ENCODE measurements around the gene SEMA3F. TPM values are rescaled to one million over a fixed set of nuclear protein-coding genes. Genes with fewer than 3 reads are reported as not detected.
"Not testable (repeated sequence)": the region's sequence is repeated elsewhere in the genome, so short reads cannot be mapped to it uniquely, and the experiment has no call there.

The SEMA3F gene
- polyA plus RNA-seq, 1 experiment, result 14.7 TPM

DNA sequence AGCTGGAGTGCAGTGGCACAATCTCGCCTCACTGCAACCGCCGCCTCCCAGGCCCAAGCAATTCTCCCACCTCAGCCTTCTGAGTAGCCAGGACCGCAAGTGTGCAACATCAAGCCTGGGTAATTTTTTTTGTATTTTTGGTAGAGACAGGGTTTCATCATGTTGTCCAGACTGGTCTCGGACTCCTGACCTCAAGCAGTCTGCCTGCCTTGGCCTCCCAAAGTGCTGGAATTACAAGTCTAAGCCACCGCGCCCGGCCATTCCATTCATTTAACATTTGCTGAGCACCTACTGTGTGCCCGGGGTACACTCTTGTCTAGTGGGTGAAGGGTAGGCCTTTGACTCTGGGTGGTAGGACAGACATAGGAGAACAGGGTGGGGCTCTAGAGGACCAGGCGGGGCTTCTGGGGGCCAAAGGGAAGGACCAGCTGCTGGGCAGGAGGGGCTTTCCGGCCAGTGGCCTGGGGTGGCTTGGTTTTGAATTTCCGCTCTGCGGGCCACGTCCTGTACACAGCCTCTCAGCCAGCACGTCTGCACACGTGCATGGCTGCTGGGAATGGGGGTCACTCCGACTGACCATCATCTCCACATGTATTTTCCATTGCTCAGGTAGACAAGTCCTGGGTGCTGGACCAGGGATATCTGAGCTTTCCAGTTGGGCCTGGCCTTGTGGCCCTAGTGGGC is 52.4 kb downstream of the SEMA3F start:
- Histone ChIP-seq H3K4me3 (ENCODE audit: low read depth, low read length) (no peak overlapping the region), H3K9me3 (ENCODE audit: control insufficient read depth, insufficient read depth, low read length) (no peaks in the 10 kb centered on the region), H3K27ac (ENCODE audit: low read depth, low read length) (no peak overlapping the region), H3K27me3 (ENCODE audit: control insufficient read depth, insufficient read depth, low read length) (peaks cover 47% of the 10 kb centered on the region)
- ChIA-PET POLR2A (no interaction called here), CTCF (interaction anchor here (0.6 to 6.8 kb wide), 2 partner anchors 12 to 21 kb away, joined by 5 to 46 read pairs; no protein-coding TSS in a partner anchor)
- DNase-seq (ENCODE audit: low read depth, low spot score), result no peak
- TF ChIP-seq, protein P1, sequence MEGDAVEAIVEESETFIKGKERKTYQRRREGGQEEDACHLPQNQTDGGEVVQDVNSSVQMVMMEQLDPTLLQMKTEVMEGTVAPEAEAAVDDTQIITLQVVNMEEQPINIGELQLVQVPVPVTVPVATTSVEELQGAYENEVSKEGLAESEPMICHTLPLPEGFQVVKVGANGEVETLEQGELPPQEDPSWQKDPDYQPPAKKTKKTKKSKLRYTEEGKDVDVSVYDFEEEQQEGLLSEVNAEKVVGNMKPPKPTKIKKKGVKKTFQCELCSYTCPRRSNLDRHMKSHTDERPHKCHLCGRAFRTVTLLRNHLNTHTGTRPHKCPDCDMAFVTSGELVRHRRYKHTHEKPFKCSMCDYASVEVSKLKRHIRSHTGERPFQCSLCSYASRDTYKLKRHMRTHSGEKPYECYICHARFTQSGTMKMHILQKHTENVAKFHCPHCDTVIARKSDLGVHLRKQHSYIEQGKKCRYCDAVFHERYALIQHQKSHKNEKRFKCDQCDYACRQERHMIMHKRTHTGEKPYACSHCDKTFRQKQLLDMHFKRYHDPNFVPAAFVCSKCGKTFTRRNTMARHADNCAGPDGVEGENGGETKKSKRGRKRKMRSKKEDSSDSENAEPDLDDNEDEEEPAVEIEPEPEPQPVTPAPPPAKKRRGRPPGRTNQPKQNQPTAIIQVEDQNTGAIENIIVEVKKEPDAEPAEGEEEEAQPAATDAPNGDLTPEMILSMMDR (IDR thresholded peaks at IDR 0.05; ENCODE audit: low read depth, low read length), result no peak

DNA sequence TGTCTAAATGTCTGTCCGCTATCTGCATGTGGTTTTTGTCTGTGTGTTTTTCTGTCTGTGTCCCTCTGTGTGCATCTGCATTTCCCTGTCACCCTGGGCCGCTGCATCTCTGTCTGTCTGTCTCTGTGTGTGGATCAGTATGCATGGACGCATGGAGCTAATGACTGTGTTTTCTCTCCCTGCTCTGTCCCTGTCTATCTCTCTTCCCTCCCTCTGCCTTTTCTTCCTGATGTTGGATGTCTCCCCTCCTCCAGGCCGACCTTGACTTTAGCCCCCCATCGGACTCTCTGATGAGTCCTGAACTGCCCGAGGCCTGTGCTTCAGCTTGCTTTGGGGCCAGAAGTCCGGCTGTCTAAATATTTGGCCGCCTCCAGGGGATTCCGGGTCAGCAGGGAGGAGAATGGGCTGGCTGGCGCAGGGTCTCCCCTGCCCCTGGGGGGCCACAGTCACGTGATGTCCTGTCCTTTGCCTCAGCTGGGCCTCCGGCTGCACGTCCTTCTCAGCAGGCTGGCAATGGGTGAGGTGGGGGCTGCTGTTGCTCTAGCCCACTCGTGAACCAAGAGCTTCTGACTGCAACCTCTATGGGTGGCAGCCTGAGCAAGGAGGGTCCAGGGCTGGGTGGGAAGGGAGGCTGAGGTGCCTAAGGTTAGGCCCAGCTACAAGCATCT is 53.7 kb downstream of the SEMA3F start:
- DNase-seq (ENCODE audit: low read depth, low spot score), result no peak
- Histone ChIP-seq H3K4me3 (ENCODE audit: low read depth, low read length) (no peak overlapping the region), H3K27ac (ENCODE audit: low read depth, low read length) (no peak overlapping the region), H3K9me3 (ENCODE audit: control insufficient read depth, insufficient read depth, low read length) (no peaks in the 10 kb centered on the region), H3K27me3 (ENCODE audit: control insufficient read depth, insufficient read depth, low read length) (peaks cover 35% of the 10 kb centered on the region)
- CTCF ChIA-PET, result interaction anchor here (0.7 to 6.8 kb wide), 5 partner anchors 10 to 225 kb away, joined by 3 to 46 read pairs (median 5); no protein-coding TSS in a partner anchor
- POLR2A ChIA-PET, result interaction anchor here (0.8 kb wide), 1 partner anchor 51 kb away, joined by 3 read pairs; no protein-coding TSS in a partner anchor
- TF ChIP-seq, protein P1 (IDR thresholded peaks at IDR 0.05; ENCODE audit: low read depth, low read length), result no peak

DNA sequence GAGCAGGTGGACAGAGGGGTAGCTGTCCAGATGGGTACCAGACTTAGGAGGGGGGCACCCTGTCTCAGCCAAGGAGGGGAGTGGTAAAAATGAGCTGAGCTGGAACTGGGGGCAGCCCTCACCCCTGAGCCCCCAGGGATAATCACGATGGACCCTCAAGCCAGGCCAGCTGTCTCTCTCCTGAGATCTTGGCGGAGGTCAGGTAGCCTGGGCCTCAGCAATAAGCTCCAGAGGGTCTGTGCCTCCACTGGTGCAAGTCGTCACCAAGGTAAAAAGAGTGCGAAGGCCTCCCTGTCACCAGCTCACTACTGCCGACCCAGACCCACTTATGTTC is 55.0 kb downstream of the SEMA3F start:
- ChIA-PET CTCF (interaction anchor here (1.3 to 6.8 kb wide), 2 partner anchors 15 to 16 kb away, joined by 5 to 46 read pairs; no protein-coding TSS in a partner anchor), POLR2A (no interaction called here)
- Histone ChIP-seq H3K9me3 (ENCODE audit: control insufficient read depth, insufficient read depth, low read length) (no peaks in the 10 kb centered on the region), H3K27ac (ENCODE audit: low read depth, low read length) (no peak overlapping the region), H3K27me3 (ENCODE audit: control insufficient read depth, insufficient read depth, low read length) (peaks cover 32% of the 10 kb centered on the region), H3K4me3 (ENCODE audit: low read depth, low read length) (no peak overlapping the region)
- TF ChIP-seq, protein P1 (IDR thresholded peaks at IDR 0.05; ENCODE audit: low read depth, low read length), result no peak
- no peak for DNase-seq (ENCODE audit: low read depth, low spot score)

DNA sequence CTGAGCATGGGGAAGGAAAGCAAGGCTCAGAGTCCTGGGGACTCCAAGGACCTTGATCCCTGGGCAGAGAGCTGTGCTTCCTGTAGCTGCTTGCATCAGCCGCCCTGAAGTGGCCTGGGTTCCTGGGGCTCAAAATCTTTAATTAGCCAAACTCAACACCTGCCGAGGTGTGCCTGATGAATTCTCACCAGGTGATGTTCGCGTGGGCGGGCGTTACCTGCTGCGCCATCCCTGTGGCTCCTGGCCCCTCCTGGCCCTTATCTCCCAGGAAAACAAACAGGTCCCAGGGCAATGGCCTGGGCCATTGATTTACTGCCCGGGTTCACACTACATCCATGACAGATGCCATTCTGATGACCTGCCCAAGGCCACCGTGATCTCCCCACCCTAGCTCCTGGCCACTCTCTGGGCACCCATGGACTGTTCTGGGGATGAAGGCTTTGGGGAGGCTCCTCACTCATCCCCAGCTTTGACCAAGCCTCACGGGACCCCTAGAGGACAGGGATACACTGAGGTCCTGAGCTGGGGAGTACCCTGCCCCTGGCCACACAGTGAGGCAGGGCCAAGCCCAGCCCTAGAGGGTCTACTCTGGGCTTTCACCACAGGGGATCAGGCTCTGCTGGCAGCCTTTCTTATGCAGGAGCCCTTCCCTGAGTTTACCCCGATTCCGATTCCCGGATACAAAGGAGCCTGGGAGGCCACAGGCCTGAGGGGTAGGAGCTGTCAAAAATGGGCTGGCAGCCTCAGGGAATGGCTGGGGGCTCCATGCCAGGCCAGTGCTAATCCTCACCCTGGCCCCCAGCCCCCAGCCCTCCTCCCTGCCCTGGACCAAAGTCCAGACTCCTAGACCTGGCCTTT is 55.6 kb downstream of the SEMA3F start:
- no peak overlapping the region for H3K4me3 ChIP-seq (ENCODE audit: low read depth, low read length)
- H3K27ac ChIP-seq (ENCODE audit: low read depth, low read length), result no peak overlapping the region
- DNase-seq (ENCODE audit: low read depth, low spot score), result no peak
- peaks cover 28% of the 10 kb centered on the region for H3K27me3 ChIP-seq (ENCODE audit: control insufficient read depth, insufficient read depth, low read length)
- TF ChIP-seq, protein P1 (IDR thresholded peaks at IDR 0.05; ENCODE audit: low read depth, low read length), result no peak
- CTCF ChIA-PET, result interaction anchor here (1.3 to 6.8 kb wide), 2 partner anchors 15 to 16 kb away, joined by 5 to 46 read pairs; no protein-coding TSS in a partner anchor
- POLR2A ChIA-PET, result no interaction called here
- no peaks in the 10 kb centered on the region for H3K9me3 ChIP-seq (ENCODE audit: control insufficient read depth, insufficient read depth, low read length)

DNA sequence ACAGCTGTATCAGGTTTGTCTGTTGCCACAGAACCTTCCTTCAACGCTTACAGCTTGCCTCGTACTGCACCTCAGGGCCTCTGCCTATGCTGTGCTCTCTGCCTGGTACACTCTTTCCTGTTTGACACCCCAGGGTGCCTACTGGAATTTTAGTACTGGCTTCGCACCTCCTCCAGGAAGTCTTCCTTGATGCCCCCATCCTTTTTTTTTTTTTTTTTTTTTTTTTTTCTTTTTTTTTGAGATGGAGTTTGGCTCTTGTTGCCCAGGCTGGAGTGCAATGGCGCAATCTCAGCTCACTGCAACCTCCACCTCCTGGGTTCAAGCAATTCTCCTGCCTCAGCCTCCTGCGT is 56.2 kb downstream of the SEMA3F start:
- ChIA-PET CTCF (interaction anchor here (0.7 to 6.8 kb wide), 6 partner anchors 14 to 49 kb away, joined by 3 to 46 read pairs (median 6); no protein-coding TSS in a partner anchor), POLR2A (interaction anchor here (0.8 kb wide), 1 partner anchor 24 kb away, joined by 5 read pairs; no protein-coding TSS in a partner anchor)
- H3K4me3 ChIP-seq (ENCODE audit: low read depth, low read length); H3K27ac ChIP-seq (ENCODE audit: low read depth, low read length); DNase-seq (ENCODE audit: low read depth, low spot score); H3K9me3 ChIP-seq (ENCODE audit: control insufficient read depth, insufficient read depth, low read length): not testable (repeated sequence)
- H3K27me3 ChIP-seq (ENCODE audit: control insufficient read depth, insufficient read depth, low read length), result peaks cover 22% of the 10 kb centered on the region

Data from AG04450 (cell line).